ENCODE results near the gene HACL1. TPM values are rescaled to one million over a fixed set of nuclear protein-coding genes. Genes with fewer than 3 reads are reported as not detected.

Gene HACL1
- total RNA-seq (ENCODE audit: low replicate concordance): 32.4 and 48.9 TPM in 2 replicates

GRCh38 chr3:15601399-15602145 is at the start of gene HACL1, which contains the start of gene BTD:
Gene HACL1, minus strand, starts transcription at chr3:15601569. Its CDS starts 106 bp downstream, at chr3:15601463.
Gene BTD, plus strand, starts transcription at chr3:15601745. Its CDS starts 33,695 bp downstream, at chr3:15635440.
- peak; percentile 99 for DNase-seq (ENCODE audit: low read depth)
- peak within 1 kb of the TSS; percentile 100 for H3K4me3 ChIP-seq (ENCODE audit: low read depth, low read length)
- peak; percentile 33 for TF ChIP-seq CTCF (IDR thresholded peaks at IDR 0.05; ENCODE audit: insufficient read depth, low read length)

- TF ChIP-seq CTCF (IDR thresholded peaks at IDR 0.05; ENCODE audit: insufficient read depth, low read length): no peak
- DNase-seq (ENCODE audit: low read depth): no peak
- no peak overlapping the region for H3K4me3 ChIP-seq (ENCODE audit: low read depth, low read length)
Observed at GRCh38 chr3:15649858-15650257, 48.5 kb upstream of the HACL1 start.

GRCh38 chr3:15649341-15649740 is 48.0 kb upstream of the HACL1 start:
- DNase-seq (ENCODE audit: low read depth): no peak
- no peak overlapping the region for H3K4me3 ChIP-seq (ENCODE audit: low read depth, low read length)
- TF ChIP-seq CTCF (IDR thresholded peaks at IDR 0.05; ENCODE audit: insufficient read depth, low read length): no peak

GRCh38 chr3:15647611-15648167 is 46.3 kb upstream of the HACL1 start:
- peak; percentile 97 for DNase-seq (ENCODE audit: low read depth)
- no peak for TF ChIP-seq CTCF (IDR thresholded peaks at IDR 0.05; ENCODE audit: insufficient read depth, low read length)

GRCh38 chr3:15646851-15647511 is 45.6 kb upstream of the HACL1 start:
- peak; percentile 100 for DNase-seq (ENCODE audit: low read depth)
- H3K4me3 ChIP-seq (ENCODE audit: low read depth, low read length): peak overlapping the region; percentile 3
- no peak for TF ChIP-seq CTCF (IDR thresholded peaks at IDR 0.05; ENCODE audit: insufficient read depth, low read length)

More at GRCh38 chr3:15647611-15648167, 46.3 kb upstream of the HACL1 start:
- H3K4me3 ChIP-seq (ENCODE audit: low read depth, low read length): peak overlapping the region; percentile 29

- TF ChIP-seq CTCF (IDR thresholded peaks at IDR 0.05; ENCODE audit: insufficient read depth, low read length): no peak
- DNase-seq (ENCODE audit: low read depth): peak; percentile 92
- H3K4me3 ChIP-seq (ENCODE audit: low read depth, low read length): no peak overlapping the region
Observed at GRCh38 chr3:15645740-15646501, 44.6 kb upstream of the HACL1 start.
